Cortex of kidney (tissue), 1 donor: ENCODE results near the gene LIPG.
"Not testable (repeated sequence)": the region's sequence is repeated elsewhere in the genome, so short reads cannot be mapped to it uniquely, and the experiment has no call there.

Source experiments
- DNase-seq: peaks from one replicate; lab custom pipeline; 2025; lab: John Stamatoyannopoulos, UW

LIPG gene

DNA sequence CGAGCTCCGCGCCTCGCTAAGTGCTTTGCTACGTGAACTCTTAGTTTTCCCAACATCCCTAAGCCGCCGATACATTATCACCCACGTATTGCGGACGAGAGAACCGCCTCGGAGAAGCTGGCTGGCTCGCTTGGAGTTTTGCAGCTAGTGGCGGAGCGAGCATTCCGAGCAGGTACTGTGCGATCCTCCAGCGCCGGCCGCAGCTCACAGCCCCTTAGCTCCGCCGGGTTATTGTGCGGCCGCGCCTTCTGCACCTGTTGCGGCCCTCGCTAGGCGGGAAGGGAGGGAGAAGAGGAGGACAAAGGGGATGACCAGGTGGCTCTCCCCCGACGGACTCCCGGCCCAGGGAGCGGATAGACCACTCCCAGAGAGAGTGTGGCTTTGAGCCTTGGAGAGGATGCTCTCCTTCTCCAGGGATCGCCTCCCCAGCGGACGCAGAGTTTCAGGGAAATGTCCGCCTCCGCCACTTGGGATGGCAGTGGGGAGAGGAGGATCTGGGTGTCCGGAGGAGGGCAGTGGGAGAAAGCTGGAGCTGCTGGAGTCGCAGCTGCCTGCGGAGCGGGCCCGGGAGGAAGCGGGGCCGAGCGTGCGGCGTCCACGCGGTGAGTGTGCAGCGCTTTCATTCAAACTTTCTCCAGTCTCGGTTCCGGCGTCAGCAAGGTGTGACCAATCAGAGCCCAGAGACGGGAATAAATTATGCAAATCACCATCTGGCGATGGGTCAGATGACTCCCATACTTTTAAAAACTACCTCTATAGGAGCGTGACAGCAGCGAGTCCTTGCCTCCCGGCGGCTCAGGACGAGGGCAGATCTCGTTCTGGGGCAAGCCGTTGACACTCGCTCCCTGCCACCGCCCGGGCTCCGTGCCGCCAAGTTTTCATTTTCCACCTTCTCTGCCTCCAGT, at the start of gene LIPG:
Gene LIPG, plus strand, starts transcription at position 769 of the 905 bp plus-strand sequence. CDS start 252 bp downstream, outside the sequence.
- DNase-seq, result no peak

DNA sequence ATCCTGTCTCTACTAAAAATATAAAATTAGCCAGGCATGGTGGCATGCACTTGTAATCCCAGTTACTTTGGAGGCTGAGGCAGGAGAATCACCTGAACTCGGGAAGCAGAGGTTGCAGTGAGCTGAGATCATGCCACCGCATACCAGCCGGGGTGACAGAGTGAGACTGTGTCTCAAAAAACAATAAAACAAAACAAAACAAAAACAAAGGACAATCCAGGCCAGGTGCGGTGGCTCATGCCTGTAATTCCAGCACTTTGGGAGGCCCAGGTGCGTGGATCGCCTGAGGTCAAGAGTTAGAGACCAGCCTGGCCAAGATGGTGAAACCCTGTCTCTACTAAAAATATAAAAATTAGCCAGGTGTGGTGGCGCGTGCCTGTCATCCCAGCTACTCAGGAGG, 49.0 kb upstream of the LIPG start:
- not testable (repeated sequence) for DNase-seq

DNA sequence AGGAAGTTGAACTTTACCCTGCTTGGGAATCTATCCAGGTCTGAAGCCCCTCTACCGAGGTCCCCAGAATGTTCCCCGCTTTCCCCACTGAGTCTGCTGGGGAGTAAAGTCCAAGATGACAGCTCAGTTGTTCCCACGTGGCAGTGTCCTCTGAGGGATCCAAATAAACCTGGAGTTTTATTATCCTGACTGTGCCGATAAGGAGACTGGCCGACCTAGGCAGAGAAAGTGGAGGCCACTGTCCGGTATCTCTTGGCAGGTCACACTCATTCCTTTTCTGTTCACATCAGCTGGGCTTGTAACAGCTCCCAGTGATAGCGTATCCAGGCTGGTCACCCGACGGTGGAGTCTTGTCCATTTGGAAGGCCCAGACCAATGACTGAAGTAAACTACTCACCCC, 47.3 kb upstream of the LIPG start:
- no peak for DNase-seq

DNA sequence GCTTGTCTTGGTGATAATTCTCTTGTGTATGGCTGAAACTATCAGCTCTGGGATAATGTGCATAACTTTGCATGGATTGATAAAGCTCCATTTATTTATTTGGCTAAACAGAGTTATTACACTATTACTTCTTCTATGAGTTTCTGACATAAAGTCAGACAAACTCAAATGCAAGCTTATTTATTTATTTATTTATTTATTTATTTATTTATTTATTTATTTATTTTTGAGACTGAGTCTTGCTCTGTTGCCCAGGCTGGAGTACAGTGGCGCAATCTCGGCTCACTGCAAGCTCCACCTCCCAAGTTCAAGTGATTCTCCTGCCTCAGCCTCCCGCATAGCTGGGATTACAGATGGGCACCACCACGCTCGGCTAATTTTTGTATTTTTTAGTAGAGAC, 46.9 kb upstream of the LIPG start:
- not testable (repeated sequence) for DNase-seq

DNA sequence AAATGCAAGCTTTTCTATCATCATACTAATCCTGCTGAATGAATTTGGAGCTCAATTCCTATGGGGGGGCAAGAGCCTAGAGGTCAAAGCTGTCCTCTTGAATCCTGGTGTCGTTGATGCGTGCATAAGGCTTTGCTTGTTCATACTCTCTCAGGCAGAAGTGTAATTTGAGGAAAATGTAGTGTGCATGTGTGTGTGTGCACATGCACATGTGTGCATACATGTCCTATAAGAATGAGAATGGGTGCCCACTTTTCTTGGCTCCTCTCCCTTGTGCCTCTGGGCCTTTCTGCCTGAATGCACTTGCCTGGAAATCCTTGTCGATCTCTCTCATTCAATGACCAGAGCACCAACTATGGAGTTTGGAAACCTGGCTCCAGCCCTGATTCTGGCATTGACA, 46.3 kb upstream of the LIPG start:
- DNase-seq, result no peak

DNA sequence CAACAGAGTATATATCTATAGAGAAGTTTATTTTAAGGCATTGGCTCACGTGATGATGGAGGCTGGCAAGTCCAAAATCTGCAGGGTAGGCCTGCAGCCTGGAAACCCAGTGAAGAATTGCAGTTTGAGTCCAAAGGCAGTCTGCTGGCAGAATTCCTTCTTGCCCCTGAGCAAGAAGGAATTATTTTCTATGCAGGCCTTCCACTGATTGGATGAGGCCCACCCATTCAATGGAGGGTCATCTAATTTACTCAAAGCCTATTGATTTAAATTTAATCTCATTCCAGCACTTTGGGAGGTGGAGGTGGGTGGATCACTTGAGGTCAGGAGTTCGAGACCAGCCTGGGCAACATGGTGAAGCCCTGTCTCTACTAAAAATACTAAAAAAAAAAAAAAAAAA, 44.4 kb upstream of the LIPG start:
- no peak for DNase-seq

DNA sequence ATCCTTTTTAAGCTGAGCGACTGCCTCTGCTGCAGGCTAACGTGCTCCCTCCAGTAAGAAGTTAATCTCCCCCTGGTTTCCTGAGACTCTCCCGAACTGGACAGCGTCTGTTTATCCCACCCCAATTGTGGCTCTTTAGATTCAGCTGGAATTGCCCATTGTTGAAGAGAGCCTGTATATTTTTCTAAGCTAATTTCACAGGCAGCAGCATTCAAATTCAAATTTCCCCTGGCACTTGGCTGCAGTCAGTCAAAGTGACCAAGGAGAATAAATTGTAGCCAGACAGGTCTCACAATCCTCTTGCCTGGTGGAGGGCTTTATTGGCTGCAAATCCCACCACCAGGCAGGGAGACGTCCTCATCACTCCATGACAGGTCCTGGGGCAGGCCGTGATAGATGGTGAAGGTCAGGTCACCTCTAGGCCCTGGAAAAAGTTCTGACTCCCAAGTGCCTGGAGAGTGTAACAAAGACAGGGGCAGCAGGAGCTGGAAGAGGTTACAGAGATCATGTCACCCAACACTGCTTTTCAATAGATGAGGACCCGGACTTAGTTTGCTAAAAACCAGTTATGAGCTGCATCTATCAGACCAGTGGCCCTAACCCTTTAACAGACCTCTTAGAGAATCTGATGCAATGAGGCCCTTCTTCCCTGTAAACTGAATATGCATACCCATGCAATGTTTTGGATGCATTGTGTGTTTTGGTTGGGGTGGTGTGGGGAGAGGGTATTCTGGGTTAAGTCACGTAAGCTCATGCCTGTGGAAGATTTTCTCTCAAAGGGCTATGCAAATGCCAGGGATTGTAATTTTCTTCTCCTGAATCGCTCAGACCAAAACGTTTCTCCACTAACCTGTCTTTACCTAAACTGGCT, 42.5 kb upstream of the LIPG start:
- DNase-seq, result no peak

DNA sequence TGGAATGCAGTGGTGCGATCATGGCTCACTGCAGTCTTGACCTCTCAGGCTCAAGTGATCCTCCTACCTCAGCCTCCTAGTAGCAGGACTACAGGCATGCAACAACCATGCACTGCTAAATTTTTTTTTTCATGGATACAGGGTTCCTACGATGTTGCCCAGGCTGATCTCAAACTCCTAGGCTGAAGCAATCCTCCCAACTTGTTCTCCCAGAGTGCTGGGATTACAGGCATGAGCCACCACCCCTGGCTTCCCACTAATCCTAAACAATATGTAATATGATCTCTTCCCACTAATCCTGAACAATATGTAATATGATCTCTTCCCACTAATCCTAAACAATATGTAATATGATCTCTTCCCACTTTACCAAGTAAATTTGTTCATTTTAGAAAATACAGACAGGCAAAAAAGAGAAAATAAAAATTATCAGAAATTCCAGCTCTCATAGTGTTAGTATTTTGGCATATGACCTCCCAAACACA, 41.2 kb upstream of the LIPG start:
- DNase-seq, result no peak

DNA sequence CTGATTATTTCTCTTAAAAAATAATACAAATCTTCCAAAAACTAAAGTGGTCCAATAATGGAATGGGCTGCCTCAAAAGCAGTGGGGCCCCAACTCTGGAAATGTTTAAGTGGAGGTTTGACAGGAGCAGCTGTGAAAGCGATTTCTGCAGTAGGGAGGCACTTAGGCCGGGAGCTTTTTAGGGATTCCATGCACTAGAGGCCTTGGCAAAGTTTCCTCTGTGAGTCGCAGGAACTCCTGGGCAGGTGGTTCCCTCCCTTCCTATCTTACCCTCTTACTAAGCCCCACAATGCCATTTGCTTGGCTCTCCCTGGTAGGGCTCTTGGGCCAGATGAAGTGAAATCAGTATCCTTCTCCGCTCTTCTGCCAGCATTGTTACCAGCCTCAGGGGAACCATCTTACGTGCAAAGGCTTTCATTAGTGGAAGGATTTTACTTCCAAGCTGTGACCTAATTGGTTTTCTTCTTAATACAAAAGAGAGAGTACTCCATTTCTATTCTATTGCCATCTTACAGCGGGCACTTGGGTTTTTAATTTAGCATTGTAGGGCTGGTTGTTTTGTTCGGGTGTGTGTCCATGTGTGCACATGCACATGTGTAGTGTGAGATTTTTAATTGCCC, 40.5 kb upstream of the LIPG start:
- DNase-seq, result no peak

DNA sequence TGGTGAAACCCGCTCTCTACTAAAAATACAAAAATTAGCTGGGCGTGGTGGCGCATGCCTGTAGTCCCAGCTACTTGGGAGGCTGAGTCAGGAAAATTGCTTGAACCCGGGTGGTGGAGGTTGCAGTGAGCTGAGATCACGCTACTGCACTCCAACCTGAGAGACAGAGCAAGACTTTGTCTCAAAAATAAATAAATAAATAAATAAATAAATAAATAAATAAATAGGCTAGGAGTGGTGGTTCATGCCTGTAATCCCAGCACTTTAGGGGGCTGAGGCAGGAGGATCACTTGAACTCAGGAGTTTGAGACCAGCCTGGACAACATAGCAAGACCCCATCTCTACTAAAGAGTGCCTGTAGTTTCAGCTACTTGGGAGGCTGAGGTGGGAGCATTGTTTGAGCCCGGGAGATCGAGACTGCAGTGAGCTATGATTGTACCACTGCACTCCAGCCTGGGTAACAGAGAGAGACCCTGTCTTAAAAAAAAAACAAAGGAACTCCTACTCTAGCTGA, 38.2 kb upstream of the LIPG start:
- DNase-seq, result not testable (repeated sequence)

DNA sequence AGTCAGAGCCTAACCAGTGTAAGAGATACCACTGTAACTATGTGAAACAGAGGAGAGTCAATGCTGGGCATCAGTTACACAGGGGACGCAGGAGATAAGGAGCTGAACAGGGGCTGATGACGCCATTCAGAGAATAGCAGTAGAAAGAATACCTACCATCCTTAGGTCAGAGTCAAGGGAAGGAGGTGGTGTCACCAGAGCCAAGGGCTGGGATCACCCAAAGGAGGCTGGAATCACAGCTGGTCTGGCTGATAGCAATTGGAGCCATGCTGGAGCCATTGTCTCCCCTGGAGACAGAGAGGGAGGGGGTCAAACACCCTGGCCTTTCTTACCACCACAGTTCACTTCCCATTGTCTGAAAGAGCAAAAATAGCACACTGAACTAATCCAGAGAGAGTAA, 37.5 kb upstream of the LIPG start:
- no peak for DNase-seq

DNA sequence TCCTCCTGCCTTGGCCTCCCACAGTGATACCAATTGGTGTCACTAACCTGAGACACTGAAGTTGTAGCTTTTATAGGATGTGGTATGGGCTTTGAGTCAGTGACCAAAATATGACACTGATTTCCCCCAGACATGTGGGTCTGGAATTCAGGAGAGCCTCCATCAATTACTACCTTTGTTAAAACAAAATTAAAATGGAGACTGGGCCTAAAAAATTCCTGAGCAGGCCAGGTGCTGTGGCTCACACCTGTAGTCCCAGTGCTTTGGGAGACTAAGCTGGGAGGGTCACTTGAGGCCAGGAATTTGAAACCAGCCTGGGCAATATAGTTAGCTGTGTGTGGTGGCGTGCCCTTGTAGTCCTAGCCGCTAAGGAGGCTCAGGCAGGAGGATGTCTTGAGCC, 36.9 kb upstream of the LIPG start:
- DNase-seq, result no peak

DNA sequence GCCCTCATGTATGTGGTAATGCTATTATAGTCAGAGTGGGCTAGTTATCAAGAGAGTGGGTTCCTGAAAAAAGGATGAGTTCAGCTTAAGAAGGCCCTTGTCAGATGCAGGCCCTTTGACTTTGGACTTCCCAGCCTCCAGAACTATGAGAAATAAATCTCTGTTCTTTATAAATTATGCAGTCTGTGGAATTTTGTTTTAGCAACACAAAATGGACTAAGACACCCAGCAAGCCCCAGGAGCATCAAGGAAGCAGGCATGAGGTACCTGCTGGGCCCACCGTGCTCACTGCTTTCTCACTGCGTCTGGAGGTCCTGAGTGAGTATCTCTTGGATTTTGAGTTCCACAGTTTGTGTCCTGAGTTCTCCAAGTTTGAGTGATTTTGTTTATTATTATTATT, 35.9 kb upstream of the LIPG start:
- DNase-seq, result no peak

DNA sequence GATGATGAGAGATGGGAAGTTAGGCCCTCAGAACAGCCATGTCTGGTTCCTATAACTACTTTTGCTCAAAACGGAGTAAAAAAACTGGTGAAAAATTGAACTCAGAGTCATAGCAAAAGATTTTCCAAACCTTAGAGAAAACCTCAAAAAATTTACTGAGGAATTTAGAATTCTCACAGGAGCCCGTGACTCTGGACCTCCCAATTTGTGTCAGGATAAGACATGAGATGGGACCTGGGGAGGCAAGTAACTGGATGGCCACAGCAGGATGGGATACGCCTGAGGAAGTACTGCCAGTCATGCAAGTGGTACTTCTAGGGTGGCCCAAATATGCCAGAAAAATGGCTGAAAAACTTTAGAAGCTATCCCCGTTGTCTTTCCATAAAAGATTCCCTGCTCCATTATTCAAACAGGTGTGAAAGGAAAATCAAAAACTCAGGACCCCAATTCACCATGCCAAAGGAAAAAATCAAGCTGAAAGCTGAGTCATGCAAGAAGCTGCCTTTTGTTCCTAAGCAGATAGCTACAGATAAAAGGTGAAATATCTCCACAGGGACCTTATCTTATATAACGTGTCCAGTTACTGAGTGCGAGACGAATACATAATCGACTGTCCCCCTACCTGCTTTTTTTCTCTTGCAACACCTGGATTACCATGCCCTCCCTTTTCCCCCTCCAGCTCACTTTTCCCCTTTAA, 34.1 kb upstream of the LIPG start:
- DNase-seq, result no peak

DNA sequence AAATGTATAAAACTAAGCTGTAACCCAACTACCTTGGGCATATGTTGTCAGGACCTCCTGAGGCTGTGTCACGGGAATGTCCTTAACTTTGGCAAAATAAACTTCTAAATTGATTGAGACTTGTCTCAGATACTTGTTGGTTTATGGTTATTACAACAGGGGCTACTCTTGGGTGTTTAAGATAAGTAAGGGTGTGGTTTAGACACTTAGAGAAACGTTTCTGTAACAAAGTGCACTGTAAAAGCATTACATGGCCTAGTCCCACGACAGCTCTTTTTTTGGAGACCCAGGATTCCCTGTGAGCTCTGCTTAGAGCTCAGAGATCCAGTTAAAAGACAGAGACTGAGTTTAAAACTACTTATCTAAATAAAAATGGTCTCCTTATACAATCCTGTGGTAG, 32.3 kb upstream of the LIPG start:
- DNase-seq, result no peak

DNA sequence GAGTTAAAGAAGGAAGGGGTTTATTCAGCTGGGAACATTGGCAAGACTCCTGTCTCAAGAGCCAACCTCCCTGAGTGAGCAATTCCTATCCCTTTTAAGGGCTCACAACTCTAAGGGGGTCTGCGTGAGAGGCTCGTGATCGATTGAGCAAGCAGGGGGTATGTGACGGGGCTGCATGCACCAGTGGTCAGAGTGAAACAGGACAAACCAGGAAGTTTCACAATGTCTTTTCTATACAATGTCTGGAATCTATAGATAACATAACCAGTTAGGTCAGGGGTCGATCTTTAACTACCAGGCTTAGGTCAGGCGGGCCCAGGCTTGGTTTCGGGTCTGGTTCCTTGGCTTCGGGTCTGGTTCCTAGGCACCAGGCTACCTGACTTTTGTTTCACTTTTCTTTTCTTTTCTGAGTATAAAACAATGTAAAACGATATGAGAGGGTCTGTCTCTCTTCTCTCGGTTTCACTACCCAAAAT, 30.1 kb upstream of the LIPG start:
- DNase-seq, result no peak

DNA sequence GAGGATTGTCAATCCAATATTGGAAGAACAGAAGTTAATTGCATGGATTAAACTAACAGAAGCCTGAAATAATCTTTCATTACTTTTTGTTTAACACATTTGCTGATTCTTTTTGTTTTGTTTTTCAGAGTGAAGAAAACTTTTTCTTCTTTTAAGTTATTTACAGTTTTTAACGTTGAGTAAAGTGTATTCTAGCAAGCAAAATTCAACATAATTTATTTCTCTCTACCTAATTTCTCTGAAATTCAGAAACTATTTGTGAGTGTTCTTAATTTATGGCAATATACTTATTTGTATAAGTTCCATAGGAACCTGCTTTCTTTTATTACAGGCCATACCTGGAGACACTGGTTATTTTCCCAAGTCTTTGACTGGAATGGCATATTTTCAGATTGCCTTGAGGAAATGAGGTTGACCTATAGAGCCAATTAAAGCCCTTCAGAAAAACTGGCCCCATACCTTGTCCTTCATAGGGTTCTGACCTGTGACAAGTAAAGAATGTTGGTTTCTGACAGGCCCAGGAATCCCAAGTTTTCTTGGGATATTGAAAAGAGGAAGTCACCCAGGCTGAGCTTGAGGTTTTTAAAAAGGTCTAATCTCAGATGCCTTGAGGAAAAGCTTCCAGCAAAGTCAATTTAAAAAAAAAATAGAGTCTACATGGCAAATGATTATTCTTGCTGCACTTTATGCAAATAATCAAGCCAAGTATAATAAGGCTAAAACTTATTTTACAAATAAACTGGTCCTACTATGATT, 26.8 kb upstream of the LIPG start:
- DNase-seq, result no peak

DNA sequence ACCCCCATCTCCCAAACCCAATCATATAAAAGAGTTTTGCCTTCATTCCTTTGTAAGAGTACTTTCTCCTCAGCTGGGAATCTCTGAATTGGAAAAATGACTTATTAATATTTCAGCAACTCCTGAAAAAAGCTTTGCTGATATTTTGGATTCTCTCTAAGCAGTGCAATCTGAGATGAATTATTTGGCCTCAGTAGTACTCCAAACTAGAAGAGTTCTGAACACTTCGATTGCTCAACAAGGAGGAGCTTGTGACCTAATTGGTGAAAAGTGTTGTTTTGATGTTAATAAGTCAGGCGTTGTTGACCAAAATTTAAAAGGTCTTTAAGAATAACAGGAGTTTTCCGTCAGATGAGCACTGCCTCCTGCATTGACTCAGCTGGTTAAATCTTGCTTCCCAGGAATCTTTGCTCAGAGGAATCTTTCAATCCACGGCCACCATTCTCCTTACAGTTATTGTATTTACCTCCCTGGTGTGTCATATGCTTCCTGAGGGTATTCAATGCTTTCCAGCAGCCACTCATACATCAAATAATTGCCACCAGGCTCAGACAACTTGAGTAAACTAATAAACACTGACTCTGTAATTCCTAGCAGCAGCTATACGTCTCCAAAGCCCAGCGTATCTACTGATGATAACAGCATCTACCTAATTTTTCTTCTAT, 24.5 kb upstream of the LIPG start:
- DNase-seq, result no peak

DNA sequence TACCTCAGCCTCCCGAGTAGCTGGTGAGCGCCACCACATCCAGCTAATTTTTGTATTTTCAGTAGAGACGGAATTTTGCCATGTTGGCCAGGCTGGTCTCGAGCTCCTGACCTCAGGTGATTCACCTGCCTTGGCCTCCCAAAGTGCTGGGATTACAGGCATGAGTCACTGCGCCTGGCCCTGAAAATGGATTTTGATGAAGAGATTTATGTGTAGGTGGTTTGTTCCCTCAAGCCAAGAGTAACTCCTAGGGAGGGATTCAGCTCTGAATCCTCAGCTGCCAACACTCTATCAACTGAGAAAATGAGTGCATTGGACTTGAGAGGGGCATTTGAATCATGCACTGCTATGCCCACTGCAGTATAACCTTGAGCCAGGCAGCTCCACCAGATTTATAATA, 17.5 kb upstream of the LIPG start:
- DNase-seq, result no peak

DNA sequence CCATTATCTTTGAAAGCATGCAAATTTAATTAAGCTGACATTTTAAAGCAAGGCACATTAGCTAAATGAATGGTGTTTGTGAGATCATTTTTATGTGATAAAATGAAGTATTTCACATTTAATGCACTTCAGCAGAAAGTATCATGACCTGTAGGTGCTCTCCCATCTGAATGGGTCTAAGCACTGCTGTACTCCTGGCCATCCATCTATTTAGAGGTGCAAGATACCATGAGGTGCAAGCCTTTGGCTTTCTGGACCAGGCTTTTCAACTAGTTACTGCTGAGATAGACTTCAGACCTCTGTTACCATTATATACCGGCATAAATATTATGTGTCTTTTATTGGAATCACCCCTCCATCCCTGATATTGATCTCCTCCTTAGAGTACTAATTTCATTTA, 15.6 kb upstream of the LIPG start:
- no peak for DNase-seq
